ENCODE data around the gene ALDH1A3.

DNA sequence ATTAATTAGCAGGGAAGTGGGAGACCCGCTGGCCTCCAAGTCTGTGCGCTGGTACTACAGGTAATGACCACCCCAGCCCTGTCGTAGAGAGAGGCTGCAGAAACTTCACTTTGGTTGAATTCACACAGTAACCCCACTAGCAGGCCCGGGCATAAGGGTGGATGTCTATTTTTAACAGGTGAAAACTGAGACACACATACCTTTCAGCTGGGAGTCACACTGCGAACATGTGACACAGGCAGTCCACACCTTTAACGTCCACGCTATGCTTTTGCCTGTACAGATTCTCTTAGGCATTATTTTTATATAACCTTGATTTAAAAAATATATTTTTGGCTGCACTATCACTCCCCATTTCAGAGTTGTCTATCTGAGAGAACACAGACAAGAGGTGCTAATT is 43.4 kb downstream of the ALDH1A3 start:
- no peak for TF ChIP-seq POLR2AphosphoS5 (IDR thresholded peaks at IDR 0.05; ENCODE audit: borderline replicate concordance, low read depth, low read length)
- TF ChIP-seq EZH2 (IDR thresholded peaks at IDR 0.05): no peak
- no peak for TF ChIP-seq FOXP2 (optimal IDR thresholded peaks at IDR 0.05; ENCODE audit: control extremely low read depth, extremely low read length, insufficient read depth)
